Neutrophil (primary cell): ENCODE measurements around the gene UVSSA.

Source experiments
- H3K27ac ChIP-seq: fragments of 200-600 bp; sonication (generic); 2 replicates; pipeline ENCODE4 v1.5.1; 2016; ENCODE audit warnings: mild to moderate bottlenecking, moderate library complexity
- H3K27me3 ChIP-seq: fragments of 200-600 bp; sonication (generic); 2 replicates; pipeline ENCODE4 v1.6.0; 2016; ENCODE audit warnings: mild to moderate bottlenecking
- H3K36me3 ChIP-seq: fragments of 200-600 bp; sonication (generic); 2 replicates; pipeline ENCODE4 v1.5.1; 2017
- H3K4me1 ChIP-seq, 2 experiments: fragments of 200-600 bp in 1 of 2; sonication (generic) in 1 of 2; 1 replicate in 1 of 2; 2 replicates in 1 of 2; pipeline versions ENCODE4 v1.5.1 to v1.6.1; 2013 to 2016; ENCODE audit warnings: low read depth in 1 of 2, low read length in 1 of 2, mild to moderate bottlenecking in 1 of 2, moderate library complexity in 1 of 2; ENCODE audit not compliant: control insufficient read depth in 1 of 2, insufficient read depth in 1 of 2
- H3K4me3 ChIP-seq, 2 experiments: fragments of 200-600 bp in 1 of 2; sonication (generic) in 1 of 2; 1 replicate in 1 of 2; 2 replicates in 1 of 2; pipeline ENCODE4 v1.5.1; 2013 to 2016; ENCODE audit warnings: low read depth in 1 of 2, low read length in 1 of 2, mild to moderate bottlenecking in 1 of 2, moderate library complexity in 1 of 2
- H3K9me3 ChIP-seq: fragments of 200-600 bp; sonication (generic); 2 replicates; pipeline ENCODE4 v1.5.1; 2016
- CTCF ChIP-seq: fragments of 200-600 bp; sonication (generic); IDR thresholded peaks from 2 replicates; pipeline ENCODE4 v1.5.1; 2016; ENCODE audit warnings: antibody characterized with exemption

UVSSA gene

DNA sequence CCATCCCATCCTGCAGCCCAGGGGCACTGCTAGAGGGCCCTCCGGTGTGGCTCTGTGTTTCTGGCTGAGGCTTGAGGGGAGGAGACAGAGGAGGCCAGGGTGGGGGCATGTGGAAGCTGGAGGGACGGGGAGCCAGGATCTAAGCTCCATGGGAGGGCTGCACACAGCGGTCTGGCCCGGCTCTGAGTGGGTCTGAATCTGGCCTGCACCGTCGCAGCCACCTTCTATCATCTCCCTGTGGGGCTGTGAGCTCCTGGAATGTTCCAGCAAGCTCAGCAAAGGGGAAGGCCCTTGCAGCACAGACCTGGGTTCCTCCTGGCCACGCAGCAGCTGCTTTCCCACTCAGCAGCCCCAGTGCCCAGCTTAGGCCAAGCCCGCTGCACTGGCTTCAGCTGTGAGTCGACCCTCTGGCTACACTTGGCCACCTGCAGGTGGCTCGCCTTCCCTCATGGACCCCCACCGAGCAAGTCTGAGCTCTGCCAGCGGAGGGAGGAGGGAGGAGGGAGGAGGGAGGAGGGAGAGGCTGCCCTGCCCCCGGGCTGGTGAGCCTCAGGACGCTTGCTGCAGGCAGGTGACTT, 53.9 kb downstream of the UVSSA start:
- no peaks in the 10 kb centered on the region for H3K4me1 ChIP-seq
- H3K9me3 ChIP-seq, result peaks cover 26% of the 10 kb centered on the region
- no peak overlapping the region for H3K27ac ChIP-seq
- TF ChIP-seq CTCF, result no peak
- H3K4me3 ChIP-seq, result no peak overlapping the region
- H3K27me3 ChIP-seq, result peaks cover 66% of the 10 kb centered on the region
- no peaks in the 10 kb centered on the region for H3K36me3 ChIP-seq

DNA sequence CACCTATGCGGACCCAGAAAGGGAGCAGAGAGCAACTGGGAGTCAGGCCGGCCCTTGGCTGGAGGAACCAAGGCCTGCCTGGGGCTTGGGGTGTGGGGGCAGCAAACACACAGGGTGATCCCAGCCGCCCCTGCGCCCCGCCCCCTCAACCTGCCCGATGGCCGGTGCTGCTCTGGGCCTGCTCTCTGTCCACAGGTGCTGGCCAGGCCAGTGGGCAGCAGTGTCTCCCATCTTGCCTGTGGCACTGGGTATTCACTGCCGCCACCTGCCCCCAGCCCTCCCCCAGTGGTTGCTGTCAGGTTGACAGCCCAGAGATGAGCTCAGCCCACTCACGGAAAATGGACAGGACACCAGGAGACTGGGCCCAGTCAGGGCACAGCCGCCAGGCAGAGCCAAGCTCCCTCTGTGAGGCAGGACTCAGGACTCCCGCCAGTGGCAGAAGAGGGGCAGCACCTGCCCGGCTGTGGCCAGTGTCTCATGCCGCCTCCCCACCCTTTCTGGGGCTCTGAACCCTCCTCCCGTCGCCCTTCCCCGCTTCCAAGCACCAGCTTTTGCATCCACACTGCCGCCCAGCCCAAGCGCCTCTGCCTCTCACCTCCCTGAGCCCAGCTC, 54.5 kb downstream of the UVSSA start:
- no peak for TF ChIP-seq CTCF
- peaks cover 20% of the 10 kb centered on the region for H3K9me3 ChIP-seq
- no peaks in the 10 kb centered on the region for H3K4me1 ChIP-seq
- H3K27ac ChIP-seq, result no peak overlapping the region
- no peaks in the 10 kb centered on the region for H3K36me3 ChIP-seq
- peaks cover 72% of the 10 kb centered on the region for H3K27me3 ChIP-seq
- no peak overlapping the region for H3K4me3 ChIP-seq

DNA sequence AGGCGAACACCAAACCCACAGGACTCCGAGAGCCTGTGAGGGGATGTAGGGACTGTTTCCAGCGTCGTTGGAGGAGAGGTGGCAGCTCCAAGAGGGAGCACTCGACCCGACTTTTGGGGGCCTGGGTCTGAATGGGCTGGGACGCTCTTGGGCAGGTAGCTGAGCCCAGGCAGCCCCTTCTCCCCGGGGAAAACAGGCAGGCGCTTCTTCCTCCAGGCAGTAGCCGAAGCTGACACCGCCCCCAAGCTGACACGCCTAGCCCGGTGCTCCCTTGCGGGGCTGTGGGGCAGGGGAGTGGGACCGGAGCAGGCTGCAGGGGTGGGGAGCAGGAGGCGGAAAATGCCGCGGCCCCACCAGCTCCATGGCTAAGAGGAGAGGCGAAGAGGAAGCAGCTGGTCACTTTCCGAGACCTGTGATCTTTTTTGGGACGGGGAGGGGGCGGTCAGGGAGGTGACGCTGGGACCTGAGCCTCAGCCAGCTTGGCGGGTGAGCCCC, 55.1 kb downstream of the UVSSA start:
- H3K4me3 ChIP-seq, result no peak overlapping the region
- H3K9me3 ChIP-seq, result peaks cover 16% of the 10 kb centered on the region
- peaks cover 77% of the 10 kb centered on the region for H3K27me3 ChIP-seq
- no peaks in the 10 kb centered on the region for H3K4me1 ChIP-seq
- no peaks in the 10 kb centered on the region for H3K36me3 ChIP-seq
- TF ChIP-seq CTCF, result no peak
- H3K27ac ChIP-seq, result no peak overlapping the region

DNA sequence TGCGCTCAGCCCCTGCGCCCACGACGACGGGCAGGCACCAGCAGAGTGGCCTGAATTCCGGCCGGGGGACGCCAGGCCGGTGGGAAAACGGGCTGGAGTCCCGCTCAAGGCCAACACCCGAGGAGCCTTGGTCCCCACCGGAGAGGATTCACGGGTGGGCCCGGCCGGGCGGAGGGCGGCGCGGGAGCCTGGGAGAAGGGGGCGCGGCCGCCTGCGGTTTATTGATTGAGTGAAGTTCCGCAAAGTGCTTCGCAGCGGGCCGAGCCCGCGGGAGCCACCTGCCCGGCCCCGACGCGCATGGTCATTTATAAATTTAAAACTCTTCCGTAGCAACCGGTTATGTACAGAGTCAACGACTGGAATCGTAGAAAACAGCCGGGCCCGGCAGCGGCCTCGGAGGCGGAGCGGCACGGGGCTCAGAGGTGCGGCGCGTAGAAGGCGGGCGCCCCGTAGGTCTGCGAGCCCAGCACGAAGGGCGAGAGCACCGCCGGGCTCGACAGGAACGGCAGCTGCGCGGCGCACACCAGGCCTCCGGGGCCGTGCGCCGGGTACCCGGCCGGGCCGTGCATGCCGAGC, 55.6 kb downstream of the UVSSA start:
- Histone ChIP-seq H3K27ac (no peak overlapping the region), H3K4me1 (no peaks in the 10 kb centered on the region)

GRCh38 chr4:1403177-1403583, 56.2 kb downstream of the UVSSA start:
- H3K4me3 ChIP-seq, result no peak overlapping the region
- TF ChIP-seq CTCF, result no peak
- H3K4me1 ChIP-seq, result no peaks in the 10 kb centered on the region
- H3K27me3 ChIP-seq, result peaks cover 88% of the 10 kb centered on the region
- peaks cover 11% of the 10 kb centered on the region for H3K9me3 ChIP-seq
- H3K27ac ChIP-seq, result no peak overlapping the region
- H3K36me3 ChIP-seq, result no peaks in the 10 kb centered on the region

More for the DNA sequence above, 55.6 kb downstream of the UVSSA start:
- Histone ChIP-seq H3K4me3 (no peak overlapping the region), H3K36me3 (no peaks in the 10 kb centered on the region), H3K9me3 (peaks cover 11% of the 10 kb centered on the region), H3K27me3 (peaks cover 83% of the 10 kb centered on the region)
- TF ChIP-seq CTCF, result no peak
